ENCODE data around the gene SLC35E2B.
"Not testable (repeated sequence)": the region's sequence is repeated elsewhere in the genome, so short reads cannot be mapped to it uniquely, and the experiment has no call there.

The SLC35E2B gene

DNA sequence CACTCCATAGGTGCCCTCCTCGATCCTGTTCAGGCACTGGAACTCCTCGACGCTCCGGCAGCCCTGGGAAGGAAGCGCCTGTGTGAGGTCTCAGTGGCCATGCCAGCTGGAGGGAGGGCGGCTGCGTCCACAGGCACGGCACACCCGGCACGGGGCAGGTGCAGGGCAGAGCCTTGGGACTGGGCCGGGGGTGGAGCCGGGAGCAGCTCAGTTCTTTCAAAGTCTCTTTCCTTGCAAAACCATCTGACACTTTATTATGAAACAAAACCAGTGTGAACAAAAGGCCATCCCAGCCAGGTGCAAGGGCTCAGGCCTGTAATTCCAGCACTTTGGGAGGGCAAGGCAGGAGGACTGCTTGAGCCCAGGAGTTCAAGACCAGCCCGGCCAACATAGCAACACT is 54.1 kb downstream of the SLC35E2B start:
- DNase-seq (ENCODE audit: low spot score), result not testable (repeated sequence)

DNA sequence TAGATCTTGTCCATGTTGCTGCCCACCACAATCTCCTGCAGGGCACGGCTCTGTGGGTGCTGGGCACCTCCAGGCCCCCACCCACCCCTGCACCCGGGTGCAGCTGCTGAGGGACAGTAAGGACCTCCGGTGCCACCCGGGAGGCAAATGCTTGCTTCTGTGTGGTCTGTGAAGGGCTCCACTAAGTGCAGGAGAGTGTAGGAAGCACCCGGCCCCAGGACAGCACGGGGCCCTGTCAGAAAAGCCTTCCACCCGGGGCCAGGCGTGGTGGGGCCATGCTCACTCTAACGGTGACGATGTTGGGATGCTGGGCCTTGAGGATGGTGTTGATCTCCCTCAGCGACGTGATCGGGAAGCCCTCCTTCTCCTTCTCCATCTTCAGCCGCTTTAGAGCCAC is 55.1 kb downstream of the SLC35E2B start:
- DNase-seq (ENCODE audit: low spot score), result not testable (repeated sequence)

DNA sequence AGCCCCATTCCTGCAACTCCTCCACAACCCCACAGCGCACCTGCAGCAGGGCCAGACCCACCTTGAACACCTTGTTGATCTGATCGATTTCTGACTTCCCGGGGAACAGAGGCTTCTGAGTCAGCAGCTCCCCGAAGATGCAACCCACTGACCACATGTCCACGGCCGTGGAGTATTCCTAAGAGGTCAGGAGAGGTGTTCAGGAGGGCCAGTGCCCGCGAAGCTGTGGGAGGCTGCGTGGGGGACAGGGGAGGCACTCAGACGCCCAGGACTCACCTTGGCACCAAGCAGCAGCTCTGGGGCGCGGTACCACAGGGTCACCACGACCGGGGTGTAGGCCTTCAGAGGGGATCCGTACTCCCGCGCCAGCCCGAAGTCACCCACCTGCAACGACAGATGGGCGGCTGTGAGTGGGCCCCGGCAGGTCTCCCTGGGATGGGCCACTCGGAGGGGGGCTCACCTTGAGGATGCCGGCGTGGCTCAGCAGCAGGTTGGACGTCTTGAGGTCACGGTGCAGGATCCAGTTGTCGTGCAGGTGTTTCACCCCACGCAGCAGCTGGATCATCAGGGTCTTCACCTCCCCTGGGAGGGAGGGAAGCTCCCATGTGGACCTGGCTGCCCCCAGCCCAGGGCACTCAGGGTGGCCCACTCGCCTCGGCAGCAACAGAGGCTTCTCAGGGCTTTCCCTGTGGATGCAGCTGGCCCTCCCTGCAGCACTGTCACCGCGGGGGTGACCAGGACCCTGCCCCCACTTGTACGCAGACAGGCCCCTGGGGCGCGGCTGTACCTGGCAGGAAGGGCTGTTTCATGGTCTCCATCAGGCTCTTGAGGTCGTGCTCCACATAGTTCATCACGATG is 55.7 kb downstream of the SLC35E2B start:
- DNase-seq (ENCODE audit: low spot score), result peak; percentile 4

DNA sequence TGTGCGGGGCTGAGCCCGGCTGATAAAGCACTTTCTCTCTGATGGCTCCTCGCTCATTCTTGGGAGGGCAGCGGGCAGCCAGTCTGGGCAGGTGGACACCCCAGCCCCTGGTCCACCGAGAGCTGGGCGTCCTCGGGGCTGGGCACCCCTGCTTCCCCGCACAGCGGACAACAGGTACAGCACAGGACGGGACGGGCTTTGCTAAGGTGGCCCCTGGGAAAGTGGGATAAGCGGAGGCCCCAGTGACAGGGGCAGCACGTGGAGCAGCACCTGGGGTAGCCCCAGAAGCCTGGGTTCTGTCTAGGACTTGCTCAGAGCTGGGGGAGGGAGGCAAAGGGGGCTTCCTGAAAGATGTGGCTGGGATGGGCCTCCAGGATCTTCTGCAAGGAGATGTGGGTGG is 58.0 kb downstream of the SLC35E2B start:
- not testable (repeated sequence) for DNase-seq (ENCODE audit: low spot score)

DNA sequence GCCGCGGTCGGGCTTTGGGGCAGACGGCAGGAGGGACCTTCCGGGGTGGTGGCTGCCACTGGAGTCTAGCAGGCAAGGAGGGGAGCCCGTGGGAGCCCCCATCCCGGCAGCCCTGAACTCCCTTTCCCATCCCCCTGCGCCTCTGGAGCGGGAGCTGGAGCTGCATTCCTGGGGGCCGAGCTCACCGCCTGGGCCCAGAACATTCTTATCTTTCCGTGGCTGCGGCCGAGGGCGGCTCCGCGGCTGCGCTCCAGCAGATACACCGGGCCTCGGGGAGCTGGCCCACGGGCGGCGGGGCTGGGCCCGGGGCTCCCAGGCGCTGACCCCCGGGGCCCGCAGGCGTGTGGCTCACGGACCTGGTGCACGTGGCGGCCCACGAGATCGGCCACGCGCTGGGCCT is 59.2 kb downstream of the SLC35E2B start:
- DNase-seq (ENCODE audit: low spot score), result not testable (repeated sequence)

DNA sequence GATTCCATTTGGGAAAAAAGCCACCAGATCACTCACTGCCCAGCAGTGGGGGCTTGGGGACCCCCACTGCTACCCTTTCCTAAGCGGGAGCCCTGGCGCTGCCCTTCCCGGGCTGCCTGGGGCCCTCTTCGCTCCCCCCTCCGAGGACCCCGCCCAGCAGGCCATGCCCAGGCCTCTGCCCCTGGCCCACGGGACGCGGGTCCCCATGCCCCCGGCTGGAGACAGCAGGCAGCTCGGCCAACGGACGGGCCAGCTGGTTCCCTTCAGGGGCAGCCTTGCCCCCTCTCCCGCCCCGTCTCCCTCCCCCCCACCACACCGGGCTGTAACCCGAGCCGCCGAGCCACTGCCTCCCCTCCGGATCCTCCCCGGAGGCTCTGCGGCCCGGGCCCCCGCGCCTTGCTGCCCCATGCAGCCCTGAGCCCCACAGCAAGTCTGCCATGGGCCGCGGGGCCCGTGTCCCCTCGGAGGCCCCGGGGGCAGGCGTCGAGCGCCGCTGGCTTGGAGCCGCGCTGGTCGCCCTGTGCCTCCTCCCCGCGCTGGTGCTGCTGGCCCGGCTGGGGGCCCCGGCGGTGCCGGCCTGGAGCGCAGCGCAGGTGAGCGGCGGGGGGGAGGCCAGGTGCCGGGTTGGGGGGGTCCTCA is 60.7 kb downstream of the SLC35E2B start, which contains the start of gene MMP23B:
Gene MMP23B, plus strand, starts transcription at position 392 of the 639 bp plus-strand sequence. Its CDS starts 46 bp downstream, at position 438.
- DNase-seq (ENCODE audit: low spot score), result peak; percentile 80

DNA sequence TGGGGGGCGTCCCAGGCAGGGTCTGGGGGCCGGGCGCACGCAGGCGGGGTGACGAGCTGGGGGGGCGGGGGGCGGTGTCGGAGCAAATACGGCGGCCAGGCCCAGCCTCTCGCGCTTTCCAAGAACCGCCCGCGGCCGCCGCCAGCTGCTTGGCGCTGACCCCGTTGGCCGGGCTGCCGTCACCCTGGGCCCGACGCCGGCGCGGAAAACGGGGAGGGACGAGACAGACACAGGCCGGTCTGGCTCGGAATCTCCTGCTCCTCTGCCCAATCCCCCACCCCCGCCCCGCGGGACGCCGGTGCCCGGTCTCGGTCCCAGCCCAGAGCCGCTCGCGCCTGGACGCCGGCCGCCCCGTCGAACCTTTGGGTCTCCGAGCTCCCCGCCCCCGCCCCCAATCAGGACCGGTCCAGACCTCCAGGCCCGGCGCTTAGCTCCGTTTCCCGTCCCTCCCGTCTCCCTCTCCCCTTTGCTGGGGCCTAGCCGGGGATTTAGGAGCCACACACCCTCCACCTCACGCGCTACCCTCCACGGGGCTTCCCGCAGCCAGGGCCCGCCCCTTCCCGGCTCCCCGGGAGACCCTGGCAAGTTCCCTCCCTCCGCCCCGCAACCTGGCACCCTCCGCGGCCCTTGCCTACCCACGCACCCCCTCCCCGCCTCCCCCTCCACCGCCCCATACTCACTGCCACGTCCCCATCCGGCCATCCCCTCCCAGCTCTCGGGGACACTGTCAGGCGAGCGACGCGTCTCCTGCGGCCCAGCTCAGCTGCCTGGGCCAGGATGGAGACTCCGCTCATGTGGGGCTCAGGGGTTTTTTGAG is 61.4 kb downstream of the SLC35E2B start:
- DNase-seq (ENCODE audit: low spot score), result peak; percentile 46

DNA sequence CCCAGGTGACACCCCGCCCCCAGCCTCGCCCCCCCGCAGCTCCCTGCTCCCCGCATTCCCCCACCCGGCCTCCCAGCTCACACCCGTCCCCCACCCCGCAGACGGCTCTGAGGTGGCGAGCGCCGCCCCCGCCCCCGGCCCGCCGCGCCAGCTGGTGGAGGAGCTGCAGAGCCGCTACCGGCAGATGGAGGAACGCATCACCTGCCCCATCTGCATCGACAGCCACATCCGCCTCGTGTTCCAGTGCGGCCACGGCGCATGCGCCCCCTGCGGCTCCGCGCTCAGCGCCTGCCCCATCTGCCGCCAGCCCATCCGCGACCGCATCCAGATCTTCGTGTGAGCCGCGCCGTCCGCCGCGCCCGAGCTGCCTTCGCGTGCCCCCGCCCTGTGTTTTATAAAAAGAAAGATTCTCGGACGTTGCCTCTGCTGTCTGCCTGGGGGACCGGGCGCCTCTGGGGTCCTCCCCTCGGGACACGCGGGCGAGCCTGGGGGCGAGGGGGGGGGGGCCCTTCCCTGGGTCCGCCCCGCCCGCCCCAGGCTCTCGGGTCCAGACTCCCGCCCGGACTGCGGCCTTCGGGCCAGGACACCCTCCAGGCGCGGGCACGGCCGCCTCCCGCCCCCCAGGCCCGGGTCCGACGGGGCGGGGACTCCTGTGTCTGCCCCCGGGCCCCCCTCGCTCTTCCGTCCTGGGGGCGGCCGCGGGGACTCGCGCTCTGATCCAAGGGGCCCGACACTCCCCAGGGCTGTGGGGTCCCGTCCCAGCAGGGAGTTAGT is 62.2 kb downstream of the SLC35E2B start:
- no peak for DNase-seq (ENCODE audit: low spot score)

DNA sequence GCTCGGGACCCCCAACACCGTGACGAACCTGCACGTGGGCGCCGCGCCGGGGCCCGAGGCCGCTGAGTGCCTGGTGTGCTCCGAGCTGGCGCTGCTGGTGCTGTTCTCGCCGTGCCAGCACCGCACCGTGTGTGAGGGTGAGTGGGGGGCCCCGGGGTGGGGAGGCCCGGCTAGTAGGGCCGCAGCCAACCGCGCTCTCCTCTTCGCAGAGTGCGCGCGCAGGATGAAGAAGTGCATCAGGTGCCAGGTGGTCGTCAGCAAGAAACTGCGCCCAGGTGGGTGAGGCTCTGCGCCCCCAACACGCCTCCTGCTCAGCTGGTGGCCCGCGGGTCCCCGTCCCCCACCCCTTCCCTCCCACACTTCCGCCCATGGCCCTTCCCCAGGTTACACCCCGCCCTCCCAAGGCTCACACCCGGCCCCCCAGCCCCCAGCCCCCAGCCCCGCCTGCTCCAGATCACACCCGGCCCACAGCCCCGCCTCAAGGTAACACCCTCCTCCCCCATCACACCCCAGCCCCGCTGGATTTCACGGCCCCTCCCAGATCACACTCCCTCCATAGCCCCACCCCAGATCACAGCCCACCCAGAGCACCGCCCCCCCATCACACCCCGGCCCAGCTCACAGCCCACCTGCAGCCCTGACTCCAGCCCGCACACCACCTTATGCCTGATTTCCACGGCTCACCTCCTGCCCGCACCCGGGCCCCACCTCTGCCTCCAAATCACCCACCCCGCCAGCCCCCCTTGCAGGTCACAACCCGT is 63.0 kb downstream of the SLC35E2B start:
- no peak for DNase-seq (ENCODE audit: low spot score)

DNA sequence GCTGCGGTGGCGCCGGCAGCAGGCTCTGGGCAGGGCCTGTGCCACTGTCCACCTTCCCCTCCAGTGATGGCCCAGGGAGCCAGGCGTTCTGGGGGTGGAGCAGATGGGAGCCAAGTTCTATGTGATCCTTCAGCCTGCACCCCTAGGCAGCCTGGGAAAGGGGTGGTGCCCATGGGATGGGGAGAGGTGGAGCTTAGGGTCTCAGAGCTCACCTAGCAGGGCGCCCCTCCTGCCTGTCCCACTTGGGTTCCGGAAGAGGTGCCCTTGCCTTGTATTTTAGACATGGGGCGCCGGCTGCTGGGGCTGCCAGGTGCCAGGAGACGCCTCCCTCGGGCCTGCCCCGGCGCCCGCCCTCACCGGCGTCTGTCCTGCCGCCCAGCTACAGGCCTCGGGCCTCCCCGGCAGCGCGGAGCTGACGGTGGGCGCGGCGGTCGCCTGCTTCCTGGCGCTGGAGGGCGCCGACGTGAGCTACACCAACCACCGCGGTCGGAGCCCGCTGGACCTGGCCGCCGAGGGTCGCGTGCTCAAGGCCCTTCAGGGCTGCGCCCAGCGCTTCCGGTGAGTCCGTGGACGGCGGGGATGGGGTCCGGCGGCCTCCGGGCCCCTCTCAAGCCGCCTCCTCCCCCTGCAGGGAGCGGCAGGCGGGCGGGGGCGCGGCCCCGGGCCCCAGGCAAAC is 63.7 kb downstream of the SLC35E2B start:
- DNase-seq (ENCODE audit: low spot score), result no peak

DNA sequence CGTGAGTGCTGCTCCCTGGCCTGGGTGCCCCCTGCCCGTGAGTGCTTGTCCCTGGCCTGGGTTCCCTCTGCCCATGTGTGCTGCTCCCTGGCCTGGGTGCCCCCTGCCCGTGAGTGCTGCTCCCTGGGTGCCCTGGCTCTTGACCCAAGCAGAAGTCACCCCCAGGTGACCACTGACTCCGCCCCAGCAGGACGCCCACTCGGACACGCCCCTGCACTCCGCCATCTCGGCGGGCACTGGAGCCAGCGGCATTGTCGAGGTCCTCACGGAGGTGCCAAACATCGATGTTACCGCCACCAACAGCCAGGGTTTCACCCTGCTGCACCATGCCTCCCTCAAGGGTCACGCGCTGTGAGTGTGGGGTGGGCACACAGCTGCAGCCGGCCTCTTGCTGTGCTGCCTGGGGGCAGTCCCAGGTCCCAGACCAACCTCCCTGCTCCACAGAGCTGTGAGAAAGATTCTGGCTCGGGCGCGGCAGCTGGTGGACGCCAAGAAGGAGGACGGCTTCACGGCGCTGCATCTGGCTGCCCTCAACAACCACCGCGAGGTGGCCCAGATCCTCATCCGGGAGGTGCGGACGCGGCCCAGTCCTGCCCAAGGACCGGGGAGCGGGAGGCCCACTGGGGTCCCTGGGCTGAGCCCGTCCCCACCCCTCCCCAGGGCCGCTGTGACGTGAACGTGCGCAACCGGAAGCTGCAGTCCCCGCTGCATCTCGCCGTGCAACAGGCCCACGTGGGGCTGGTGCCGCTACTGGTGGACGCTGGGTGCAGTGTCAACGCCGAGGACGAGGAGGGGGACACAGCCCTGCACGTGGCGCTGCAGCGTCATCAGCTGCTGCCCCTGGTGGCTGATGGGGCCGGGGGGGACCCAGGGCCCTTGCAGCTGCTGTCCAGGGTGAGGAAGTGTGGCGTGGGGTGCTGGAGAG is 64.5 kb downstream of the SLC35E2B start:
- no peak for DNase-seq (ENCODE audit: low spot score)

DNA sequence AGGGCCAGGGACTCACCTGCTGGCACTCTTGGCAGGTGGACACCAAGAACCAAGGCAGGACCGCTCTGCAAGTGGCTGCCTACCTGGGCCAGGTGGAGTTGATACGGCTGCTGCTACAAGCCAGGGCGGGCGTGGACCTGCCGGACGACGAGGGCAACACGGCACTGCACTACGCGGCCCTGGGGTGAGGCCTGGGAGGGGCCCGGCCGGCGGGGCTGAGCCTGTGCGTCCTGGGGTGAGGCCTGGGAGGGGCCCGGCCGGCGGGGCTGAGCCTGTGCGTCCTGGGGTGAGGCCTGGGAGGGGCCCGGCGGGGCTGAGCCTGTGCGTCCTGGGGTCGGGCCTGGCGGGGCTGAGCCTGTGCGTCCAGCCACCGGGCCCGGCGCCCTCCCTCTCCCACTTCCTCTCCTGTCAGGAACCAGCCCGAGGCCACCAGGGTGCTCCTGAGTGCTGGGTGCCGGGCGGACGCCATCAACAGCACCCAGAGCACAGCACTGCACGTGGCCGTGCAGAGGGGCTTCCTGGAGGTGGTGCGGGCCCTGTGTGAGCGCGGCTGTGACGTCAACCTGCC is 65.2 kb downstream of the SLC35E2B start:
- DNase-seq (ENCODE audit: low spot score), result no peak

DNA sequence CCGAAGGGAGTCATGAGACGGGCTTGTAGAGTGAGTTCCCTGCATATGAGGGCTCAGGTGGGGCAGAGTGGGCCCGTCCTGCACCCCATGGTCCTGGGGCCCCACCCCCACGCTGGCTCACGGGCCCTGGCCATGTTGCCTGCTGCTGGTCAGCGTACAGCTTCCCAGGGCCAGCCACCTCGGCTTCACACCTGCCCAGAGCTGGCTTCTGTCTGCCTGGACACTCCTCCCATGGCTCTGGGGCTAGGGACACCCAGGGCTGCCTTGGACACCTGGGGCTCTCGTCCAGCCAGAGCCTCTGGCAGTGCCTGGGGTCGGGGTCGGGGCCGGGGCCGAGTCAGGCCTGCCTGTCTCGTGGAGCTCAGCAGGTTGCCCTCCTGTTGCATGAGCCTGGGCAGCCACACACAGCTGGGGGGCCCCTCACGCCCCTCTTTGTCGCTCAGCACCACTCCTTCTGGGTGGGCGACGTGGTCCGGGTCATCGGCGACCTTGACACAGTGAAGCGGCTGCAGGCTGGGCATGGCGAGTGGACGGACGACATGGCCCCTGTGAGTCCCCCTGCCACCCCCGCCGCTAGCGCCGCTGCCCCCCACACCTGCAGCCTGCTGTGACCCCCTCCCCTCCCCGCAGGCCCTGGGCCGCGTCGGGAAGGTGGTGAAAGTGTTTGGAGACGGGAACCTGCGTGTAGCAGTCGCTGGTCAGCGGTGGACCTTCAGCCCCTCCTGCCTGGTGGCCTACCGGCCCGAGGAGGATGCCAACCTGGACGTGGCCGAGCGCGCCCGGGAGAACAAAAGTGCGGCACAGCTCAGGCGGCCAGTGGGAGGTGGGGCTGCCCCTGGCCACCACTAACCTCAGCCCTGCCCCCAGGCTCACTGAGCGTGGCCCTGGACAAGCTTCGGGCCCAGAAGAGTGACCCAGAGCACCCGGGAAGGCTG is 66.1 kb downstream of the SLC35E2B start:
- no peak for DNase-seq (ENCODE audit: low spot score)

DNA sequence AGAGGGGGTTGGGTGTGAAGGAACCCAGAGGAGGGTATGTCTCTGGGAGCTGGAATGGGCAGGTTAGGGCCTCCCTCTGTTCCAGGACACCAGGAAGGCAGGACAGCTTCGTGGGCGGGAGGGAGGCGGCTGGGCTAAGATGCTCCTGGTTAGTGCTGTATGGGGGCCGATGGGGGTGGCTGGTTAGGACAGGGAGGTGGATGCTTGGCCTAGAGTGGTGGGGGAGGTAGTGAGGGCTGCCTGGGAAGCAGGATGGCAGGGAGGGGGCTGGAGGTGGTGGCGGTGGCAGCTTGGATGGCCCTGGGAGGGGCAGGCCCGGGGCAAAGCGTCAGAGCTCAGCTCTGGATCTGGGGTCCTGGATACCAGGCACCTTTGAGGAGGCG is 66.8 kb downstream of the SLC35E2B start:
- no peak for DNase-seq (ENCODE audit: low spot score)

DNA sequence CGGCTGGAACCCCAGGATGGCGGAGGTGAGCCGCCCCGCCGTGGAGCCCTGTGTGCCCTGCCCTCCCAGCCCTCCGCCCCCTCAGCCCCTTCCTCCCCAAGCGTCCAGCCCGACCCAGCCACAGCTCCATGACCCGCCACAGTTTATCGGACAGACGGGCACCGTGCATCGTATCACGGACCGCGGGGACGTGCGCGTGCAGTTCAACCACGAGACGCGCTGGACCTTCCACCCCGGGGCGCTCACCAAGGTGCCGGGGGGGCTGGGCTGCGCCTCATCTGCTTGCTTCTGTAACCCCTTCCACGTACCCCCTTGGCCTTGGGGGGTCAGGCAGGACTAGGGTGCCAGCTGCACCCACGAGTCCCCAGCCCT is 67.2 kb downstream of the SLC35E2B start:
- DNase-seq (ENCODE audit: low spot score), result no peak

DNA sequence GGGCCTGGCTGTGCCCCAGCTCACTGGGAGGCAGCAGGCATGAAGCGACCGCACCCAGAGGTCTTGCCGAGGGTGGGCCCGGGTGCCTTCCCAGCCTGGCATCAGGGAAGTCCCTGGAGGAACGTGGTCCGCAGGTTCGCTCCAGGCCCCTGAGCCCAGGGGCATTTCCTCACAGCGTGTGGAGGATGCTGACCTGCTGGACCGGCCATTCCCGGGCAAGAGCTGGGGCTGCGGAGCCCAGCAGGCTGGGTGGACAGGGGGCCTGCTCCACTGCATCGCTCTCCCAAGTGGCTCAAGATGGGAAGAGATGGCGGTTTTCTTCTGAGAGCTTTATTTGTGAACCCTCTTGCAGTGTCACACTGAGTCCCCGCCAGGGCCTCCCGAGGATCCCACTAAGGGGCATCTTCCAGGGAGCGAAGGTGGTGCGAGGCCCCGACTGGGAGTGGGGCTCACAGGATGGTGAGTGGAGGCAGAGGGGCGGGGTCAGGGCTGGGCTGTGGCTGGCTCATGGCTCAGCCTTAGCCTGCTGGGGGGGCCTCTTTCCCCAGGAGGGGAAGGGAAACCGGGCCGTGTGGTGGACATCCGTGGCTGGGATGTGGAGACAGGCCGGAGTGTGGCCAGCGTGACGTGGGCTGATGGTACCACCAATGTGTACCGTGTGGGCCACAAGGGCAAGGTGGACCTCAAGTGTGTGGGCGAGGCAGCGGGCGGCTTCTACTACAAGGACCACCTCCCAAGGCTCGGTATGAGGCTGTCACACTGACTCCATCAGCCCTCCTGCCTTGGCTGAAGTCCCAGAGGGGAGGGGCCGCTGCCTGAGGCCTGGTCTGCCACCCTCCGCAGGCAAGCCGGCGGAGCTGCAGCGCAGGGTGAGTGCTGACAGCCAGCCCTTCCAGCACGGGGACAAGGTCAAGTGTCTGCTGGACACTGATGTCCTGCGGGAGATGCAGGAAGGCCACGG is 67.9 kb downstream of the SLC35E2B start:
- no peak for DNase-seq (ENCODE audit: low spot score)
